Fibroblast of pulmonary artery (primary cell): ENCODE measurements around the gene SDK1.

Experiments used
- DNase-seq: peaks from one replicate; pipeline ENCODE4 v3.0.0-alpha.2; 2010; ENCODE audit warnings: low read depth
- H3K4me3 ChIP-seq: replicated peaks from 2 replicates; pipeline ENCODE4 v1.5.1; 2011; ENCODE audit warnings: low read depth, mild to moderate bottlenecking, control low read depth, low read length, moderate library complexity
- CTCF ChIP-seq: IDR thresholded peaks from 2 replicates; pipeline ENCODE4 v1.5.1; 2011; ENCODE audit warnings: mild to moderate bottlenecking, control low read depth, low read length, inconsistent platforms; ENCODE audit errors: missing control alignments

The SDK1 gene

GRCh38 chr7:4139656-4140625, 838.9 kb downstream of the SDK1 start:
- no peak overlapping the region for H3K4me3 ChIP-seq
- DNase-seq = no peak

DNA sequence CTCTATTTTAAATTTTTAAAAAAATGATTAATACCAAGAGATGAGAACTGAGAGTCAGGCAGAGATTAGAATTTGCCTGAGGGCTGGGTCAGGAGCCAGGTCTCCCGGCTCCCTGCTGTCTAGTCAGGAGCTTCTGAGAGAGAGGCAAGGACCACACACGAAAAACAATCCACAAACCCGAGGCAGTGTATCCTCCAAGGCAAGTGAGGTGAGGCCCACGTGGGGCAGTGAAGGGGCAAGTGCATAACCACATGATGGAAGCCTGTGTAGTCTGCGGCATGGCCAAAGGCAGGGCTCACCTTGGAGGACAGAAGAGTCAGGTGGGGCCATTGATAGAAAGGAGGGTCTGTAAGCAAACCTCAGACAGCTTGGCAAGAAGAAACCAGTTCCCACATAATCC, 839.9 kb downstream of the SDK1 start:
- DNase-seq = no peak
- no peak for TF ChIP-seq CTCF
- no peak overlapping the region for H3K4me3 ChIP-seq

More at GRCh38 chr7:4139656-4140625, 838.9 kb downstream of the SDK1 start:
- TF ChIP-seq CTCF = no peak

GRCh38 chr7:4143006-4143405, 842.0 kb downstream of the SDK1 start:
- TF ChIP-seq CTCF = no peak
- DNase-seq = no peak
- H3K4me3 ChIP-seq = no peak overlapping the region

- DNase-seq = no peak
- no peak overlapping the region for H3K4me3 ChIP-seq
- no peak for TF ChIP-seq CTCF
Measured at GRCh38 chr7:4143511-4144171, 842.6 kb downstream of the SDK1 start.

GRCh38 chr7:4144172-4144701, 843.2 kb downstream of the SDK1 start:
- no peak for TF ChIP-seq CTCF
- H3K4me3 ChIP-seq = no peak overlapping the region
- no peak for DNase-seq

- TF ChIP-seq CTCF = no peak
- no peak overlapping the region for H3K4me3 ChIP-seq
- DNase-seq = peak; percentile 8
Measured at GRCh38 chr7:4144811-4145510, 843.9 kb downstream of the SDK1 start.
